H1 (cell line): Measurements from ENCODE around the gene TCERG1L. TPM values are rescaled to one million over a fixed set of nuclear protein-coding genes. Genes with fewer than 3 reads are reported as not detected.

Source experiments
- CREB1 ChIP-seq: IDR thresholded peaks from 2 replicates; pipeline ENCODE4 v1.6.1; 2012; ENCODE audit warnings: inconsistent platforms
- EGR1 ChIP-seq: IDR thresholded peaks from 2 replicates; pipeline ENCODE4 v1.6.1; 2011; ENCODE audit warnings: low read depth, low read length, borderline replicate concordance
- SIN3A ChIP-seq, 2 experiments: IDR thresholded peaks in 1 of 2; conservative IDR thresholded peaks in 1 of 2; 2 replicates each; pipeline ENCODE4 v1.6.1; 2011 to 2012; ENCODE audit warnings: low read length in 2 of 2, improper control_type of control experiment in 1 of 2, low read depth in 1 of 2, mild to moderate bottlenecking in 1 of 2
- SUZ12 ChIP-seq: fragments of 200-600 bp; sonication (generic); IDR thresholded peaks from 2 replicates; pipeline ENCODE4 v1.6.1; 2012; ENCODE audit warnings: mild to moderate bottlenecking, inconsistent platforms, low read length, moderate library complexity, mixed read lengths
- TEAD4 ChIP-seq: IDR thresholded peaks from 2 replicates; pipeline ENCODE4 v1.6.1; 2012; ENCODE audit warnings: low read depth, low read length, inconsistent platforms, mixed read lengths
- polyA plus RNA-seq, 7 experiments: library from polyadenylated mRNA; depleted of rRNA in 3 of 7; stranded (reverse) in 5 of 7; unstranded in 2 of 7; fragments of >200 nt in 5 of 7; fragments of 200-250 nt in 2 of 7; gene quantifications; 1 replicate in 5 of 7; 2 replicates in 1 of 7; 4 replicates in 1 of 7; pipeline versions ENCODE4 v1.2.1 to v1.2.3, GENCODE V29; 2011 to 2013; ENCODE audit warnings: missing spikeins in 2 of 7, mixed read lengths in 2 of 7
- total RNA-seq: library from RNA; stranded (reverse); fragmentation: NEBNext Ultra II Directional; extraction: Animal tissue kit (Norgen Biotek cat#: 25700); gene quantifications from 2 replicates; pipeline ENCODE4 v1.2.1, GENCODE V29; 2021
- TF ChIP-seq, protein P1 (sequence below): fragments of 300-600 bp; sonication (generic); IDR thresholded peaks from 2 replicates; pipeline ENCODE4 v1.7.1; 2012; ENCODE audit warnings: low read length, moderate library complexity, mild to moderate bottlenecking, inconsistent platforms; ENCODE audit not compliant: insufficient replicate concordance
- TF ChIP-seq, protein P2 (sequence below), 3 experiments: IDR thresholded peaks; 1 replicate in 2 of 3; 2 replicates in 1 of 3; pipeline versions ENCODE4 v1.5.1 to v1.6.1; 2011; ENCODE audit warnings: low read length in 3 of 3, mild to moderate bottlenecking in 3 of 3, inconsistent platforms in 2 of 3, low read depth in 1 of 3, moderate library complexity in 1 of 3; ENCODE audit not compliant: insufficient read depth in 1 of 3; ENCODE audit errors: control extremely low read depth in 1 of 3

The TCERG1L gene
- total and polyA plus RNA-seq, 2 of the 8 experiments (the other 6 are each of a cell fraction or from before 2014, with no cell fraction given) = 3.9 to 6.9 TPM

DNA sequence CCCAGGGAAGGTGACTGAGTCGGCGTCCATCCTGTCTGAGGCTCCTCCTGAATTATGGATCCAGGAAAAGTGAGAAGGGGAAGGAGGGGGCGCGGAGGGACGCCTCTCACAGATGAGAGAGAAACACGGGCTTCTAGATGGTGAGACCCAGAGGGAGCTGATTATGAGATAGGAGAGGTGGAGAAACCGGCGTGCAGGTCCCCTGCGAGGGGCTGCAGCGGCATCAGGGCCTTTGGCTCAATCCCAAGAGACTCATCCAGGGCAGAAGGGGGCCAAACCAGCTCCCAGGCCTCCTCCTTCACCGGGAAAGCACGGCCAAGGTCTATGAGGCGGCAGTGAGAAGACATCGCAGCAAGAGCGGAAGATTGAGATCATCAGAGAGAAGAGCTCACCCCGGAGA is 70.8 kb downstream of the TCERG1L start (continued):
- TF ChIP-seq, protein P1, sequence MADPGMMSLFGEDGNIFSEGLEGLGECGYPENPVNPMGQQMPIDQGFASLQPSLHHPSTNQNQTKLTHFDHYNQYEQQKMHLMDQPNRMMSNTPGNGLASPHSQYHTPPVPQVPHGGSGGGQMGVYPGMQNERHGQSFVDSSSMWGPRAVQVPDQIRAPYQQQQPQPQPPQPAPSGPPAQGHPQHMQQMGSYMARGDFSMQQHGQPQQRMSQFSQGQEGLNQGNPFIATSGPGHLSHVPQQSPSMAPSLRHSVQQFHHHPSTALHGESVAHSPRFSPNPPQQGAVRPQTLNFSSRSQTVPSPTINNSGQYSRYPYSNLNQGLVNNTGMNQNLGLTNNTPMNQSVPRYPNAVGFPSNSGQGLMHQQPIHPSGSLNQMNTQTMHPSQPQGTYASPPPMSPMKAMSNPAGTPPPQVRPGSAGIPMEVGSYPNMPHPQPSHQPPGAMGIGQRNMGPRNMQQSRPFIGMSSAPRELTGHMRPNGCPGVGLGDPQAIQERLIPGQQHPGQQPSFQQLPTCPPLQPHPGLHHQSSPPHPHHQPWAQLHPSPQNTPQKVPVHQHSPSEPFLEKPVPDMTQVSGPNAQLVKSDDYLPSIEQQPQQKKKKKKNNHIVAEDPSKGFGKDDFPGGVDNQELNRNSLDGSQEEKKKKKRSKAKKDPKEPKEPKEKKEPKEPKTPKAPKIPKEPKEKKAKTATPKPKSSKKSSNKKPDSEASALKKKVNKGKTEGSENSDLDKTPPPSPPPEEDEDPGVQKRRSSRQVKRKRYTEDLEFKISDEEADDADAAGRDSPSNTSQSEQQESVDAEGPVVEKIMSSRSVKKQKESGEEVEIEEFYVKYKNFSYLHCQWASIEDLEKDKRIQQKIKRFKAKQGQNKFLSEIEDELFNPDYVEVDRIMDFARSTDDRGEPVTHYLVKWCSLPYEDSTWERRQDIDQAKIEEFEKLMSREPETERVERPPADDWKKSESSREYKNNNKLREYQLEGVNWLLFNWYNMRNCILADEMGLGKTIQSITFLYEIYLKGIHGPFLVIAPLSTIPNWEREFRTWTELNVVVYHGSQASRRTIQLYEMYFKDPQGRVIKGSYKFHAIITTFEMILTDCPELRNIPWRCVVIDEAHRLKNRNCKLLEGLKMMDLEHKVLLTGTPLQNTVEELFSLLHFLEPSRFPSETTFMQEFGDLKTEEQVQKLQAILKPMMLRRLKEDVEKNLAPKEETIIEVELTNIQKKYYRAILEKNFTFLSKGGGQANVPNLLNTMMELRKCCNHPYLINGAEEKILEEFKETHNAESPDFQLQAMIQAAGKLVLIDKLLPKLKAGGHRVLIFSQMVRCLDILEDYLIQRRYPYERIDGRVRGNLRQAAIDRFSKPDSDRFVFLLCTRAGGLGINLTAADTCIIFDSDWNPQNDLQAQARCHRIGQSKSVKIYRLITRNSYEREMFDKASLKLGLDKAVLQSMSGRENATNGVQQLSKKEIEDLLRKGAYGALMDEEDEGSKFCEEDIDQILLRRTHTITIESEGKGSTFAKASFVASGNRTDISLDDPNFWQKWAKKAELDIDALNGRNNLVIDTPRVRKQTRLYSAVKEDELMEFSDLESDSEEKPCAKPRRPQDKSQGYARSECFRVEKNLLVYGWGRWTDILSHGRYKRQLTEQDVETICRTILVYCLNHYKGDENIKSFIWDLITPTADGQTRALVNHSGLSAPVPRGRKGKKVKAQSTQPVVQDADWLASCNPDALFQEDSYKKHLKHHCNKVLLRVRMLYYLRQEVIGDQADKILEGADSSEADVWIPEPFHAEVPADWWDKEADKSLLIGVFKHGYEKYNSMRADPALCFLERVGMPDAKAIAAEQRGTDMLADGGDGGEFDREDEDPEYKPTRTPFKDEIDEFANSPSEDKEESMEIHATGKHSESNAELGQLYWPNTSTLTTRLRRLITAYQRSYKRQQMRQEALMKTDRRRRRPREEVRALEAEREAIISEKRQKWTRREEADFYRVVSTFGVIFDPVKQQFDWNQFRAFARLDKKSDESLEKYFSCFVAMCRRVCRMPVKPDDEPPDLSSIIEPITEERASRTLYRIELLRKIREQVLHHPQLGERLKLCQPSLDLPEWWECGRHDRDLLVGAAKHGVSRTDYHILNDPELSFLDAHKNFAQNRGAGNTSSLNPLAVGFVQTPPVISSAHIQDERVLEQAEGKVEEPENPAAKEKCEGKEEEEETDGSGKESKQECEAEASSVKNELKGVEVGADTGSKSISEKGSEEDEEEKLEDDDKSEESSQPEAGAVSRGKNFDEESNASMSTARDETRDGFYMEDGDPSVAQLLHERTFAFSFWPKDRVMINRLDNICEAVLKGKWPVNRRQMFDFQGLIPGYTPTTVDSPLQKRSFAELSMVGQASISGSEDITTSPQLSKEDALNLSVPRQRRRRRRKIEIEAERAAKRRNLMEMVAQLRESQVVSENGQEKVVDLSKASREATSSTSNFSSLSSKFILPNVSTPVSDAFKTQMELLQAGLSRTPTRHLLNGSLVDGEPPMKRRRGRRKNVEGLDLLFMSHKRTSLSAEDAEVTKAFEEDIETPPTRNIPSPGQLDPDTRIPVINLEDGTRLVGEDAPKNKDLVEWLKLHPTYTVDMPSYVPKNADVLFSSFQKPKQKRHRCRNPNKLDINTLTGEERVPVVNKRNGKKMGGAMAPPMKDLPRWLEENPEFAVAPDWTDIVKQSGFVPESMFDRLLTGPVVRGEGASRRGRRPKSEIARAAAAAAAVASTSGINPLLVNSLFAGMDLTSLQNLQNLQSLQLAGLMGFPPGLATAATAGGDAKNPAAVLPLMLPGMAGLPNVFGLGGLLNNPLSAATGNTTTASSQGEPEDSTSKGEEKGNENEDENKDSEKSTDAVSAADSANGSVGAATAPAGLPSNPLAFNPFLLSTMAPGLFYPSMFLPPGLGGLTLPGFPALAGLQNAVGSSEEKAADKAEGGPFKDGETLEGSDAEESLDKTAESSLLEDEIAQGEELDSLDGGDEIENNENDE = no peak
- TF ChIP-seq TEAD4 (no peak), EGR1 (no peak), SIN3A (conservative IDR thresholded peaks at IDR 0.05 in 1 of 2, IDR thresholded peaks at IDR 0.05 in 1 of 2; ENCODE audit: low read depth in 1 of 2, low read length in 2 of 2) (no peak), CREB1 (no peak), SUZ12 (no peak)
- TF ChIP-seq, protein P2, sequence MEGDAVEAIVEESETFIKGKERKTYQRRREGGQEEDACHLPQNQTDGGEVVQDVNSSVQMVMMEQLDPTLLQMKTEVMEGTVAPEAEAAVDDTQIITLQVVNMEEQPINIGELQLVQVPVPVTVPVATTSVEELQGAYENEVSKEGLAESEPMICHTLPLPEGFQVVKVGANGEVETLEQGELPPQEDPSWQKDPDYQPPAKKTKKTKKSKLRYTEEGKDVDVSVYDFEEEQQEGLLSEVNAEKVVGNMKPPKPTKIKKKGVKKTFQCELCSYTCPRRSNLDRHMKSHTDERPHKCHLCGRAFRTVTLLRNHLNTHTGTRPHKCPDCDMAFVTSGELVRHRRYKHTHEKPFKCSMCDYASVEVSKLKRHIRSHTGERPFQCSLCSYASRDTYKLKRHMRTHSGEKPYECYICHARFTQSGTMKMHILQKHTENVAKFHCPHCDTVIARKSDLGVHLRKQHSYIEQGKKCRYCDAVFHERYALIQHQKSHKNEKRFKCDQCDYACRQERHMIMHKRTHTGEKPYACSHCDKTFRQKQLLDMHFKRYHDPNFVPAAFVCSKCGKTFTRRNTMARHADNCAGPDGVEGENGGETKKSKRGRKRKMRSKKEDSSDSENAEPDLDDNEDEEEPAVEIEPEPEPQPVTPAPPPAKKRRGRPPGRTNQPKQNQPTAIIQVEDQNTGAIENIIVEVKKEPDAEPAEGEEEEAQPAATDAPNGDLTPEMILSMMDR (IDR thresholded peaks at IDR 0.05; ENCODE audit: control extremely low read depth in 1 of 3, insufficient read depth in 1 of 3, low read depth in 1 of 3, low read length in 3 of 3) = no peak
